Ectodermal cell (in vitro differentiated cells): ENCODE results near the gene SUCLG2.

Experiments used
- H3K27ac ChIP-seq: 2 replicates; pipeline ENCODE4 v1.7.0; 2013; ENCODE audit warnings: mild to moderate bottlenecking, low read depth, low read length; ENCODE audit not compliant: insufficient read depth, poor library complexity, severe bottlenecking
- H3K27me3 ChIP-seq: 2 replicates; pipeline ENCODE4 v1.7.0; 2013; ENCODE audit warnings: mild to moderate bottlenecking, low read length; ENCODE audit not compliant: insufficient read depth, control insufficient read depth, poor library complexity, severe bottlenecking
- H3K36me3 ChIP-seq: one replicate; pipeline ENCODE4 v1.7.0; 2013; ENCODE audit warnings: low read length; ENCODE audit not compliant: control insufficient read depth, insufficient read depth
- H3K4me1 ChIP-seq: one replicate; pipeline ENCODE4 v1.7.0; 2013; ENCODE audit warnings: low read length; ENCODE audit not compliant: control insufficient read depth, insufficient read depth
- H3K4me3 ChIP-seq: 2 replicates; pipeline ENCODE4 v1.7.0; 2013; ENCODE audit warnings: low read depth, low read length, control low read depth; ENCODE audit not compliant: insufficient read depth
- H3K9me3 ChIP-seq: 2 replicates; pipeline ENCODE4 v1.7.0; 2013; ENCODE audit warnings: mild to moderate bottlenecking, low read length, moderate library complexity; ENCODE audit not compliant: control insufficient read depth
- WGBS, 2 experiments: methylation state at CpG; one replicate each; pipeline ENCODE4 v1.1.7; 2013; ENCODE audit warnings: missing lambda C conversion rate in 2 of 2; 5-methylcytosine and 5-hydroxymethylcytosine counted together

Gene SUCLG2

DNA sequence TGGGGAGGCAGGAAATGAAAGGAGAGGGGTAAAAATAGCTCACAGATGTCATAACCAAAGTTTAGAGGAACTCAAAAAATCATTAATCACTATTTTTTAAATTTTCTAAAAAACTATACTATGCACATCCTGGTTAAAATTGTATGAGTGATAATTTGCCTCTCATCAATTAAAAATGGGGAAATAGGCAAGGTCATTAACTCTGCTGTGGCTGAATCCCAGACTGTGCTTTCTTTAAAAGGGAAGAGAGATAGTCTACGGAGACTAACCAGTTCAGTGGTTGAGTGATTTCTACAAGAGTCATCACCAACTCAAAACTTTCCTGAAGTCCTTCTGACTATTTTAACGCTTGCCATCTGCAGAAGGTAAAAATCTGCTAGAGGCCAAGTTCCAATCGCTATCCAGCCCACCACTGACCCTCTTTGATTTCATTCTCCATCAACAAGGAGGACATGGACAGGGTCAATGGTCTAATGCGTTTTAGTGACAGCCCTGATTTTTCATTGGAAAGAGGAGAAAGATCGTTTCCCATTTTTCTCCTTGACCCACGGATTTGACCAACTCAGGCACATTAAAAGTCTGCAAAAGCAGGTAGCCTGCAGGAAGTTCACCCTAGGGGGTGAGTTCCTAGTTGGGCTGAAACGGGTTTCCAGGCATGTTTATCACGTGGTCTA, 850 bp downstream of the SUCLG2 start:
- Histone ChIP-seq H3K27me3 (no peaks in the 10 kb centered on the region), H3K4me3 (peak overlapping the region; percentile 81), H3K36me3 (no peaks in the 10 kb centered on the region), H3K4me1 (no peaks in the 10 kb centered on the region), H3K9me3 (no peaks in the 10 kb centered on the region), H3K27ac (no peak overlapping the region)
- WGBS, 2 experiments, result 41 to 43% methylated on average over 8 of the region's 8 CpGs

DNA sequence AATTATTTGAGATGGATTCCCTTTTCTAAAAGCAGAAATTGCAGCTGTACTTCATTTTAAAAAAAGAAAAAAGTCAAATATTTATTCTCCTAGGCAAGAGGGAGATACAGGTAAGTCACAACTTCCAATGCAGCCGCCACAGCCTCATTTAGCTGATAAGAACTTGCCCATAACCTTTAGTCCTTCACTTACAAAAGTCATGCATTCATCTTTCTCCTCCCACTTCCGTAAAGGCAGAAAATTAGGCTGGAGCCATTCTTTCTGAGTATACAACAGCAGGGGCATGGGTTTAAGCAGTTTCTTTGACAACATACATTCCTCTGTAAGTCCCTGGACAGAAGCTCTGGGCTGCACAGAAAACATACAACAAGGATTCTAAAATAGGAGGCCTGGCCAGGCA, 4.3 kb downstream of the SUCLG2 start:
- no peaks in the 10 kb centered on the region for H3K27me3 ChIP-seq
- H3K36me3 ChIP-seq, result no peaks in the 10 kb centered on the region
- no peak overlapping the region for H3K4me3 ChIP-seq
- H3K27ac ChIP-seq, result no peak overlapping the region
- H3K4me1 ChIP-seq, result no peaks in the 10 kb centered on the region
- H3K9me3 ChIP-seq, result no peaks in the 10 kb centered on the region
- WGBS, 2 experiments, result 94 to 96% methylated on average over 2 of the region's 2 CpGs

DNA sequence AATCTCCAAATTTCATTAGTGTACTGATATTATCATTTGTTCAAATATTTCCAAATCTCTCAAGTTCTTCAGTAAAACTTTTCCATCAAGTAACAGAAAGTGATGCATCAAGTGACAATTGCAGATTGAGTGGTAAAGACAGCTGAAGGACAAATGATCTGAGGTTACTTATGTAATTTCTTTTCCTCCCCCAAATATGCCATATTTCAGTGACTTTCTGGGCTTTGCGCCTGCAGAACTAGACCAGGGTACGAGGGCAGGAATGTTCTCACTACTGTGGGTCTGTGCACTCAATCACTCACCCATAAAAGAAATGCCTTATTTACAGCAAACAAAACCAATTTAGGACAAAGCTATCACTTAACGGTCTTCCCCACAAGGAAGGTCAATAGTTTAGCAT, 4.7 kb downstream of the SUCLG2 start:
- no peaks in the 10 kb centered on the region for H3K36me3 ChIP-seq
- H3K4me3 ChIP-seq, result no peak overlapping the region
- no peaks in the 10 kb centered on the region for H3K9me3 ChIP-seq
- H3K27ac ChIP-seq, result no peak overlapping the region
- no peaks in the 10 kb centered on the region for H3K4me1 ChIP-seq
- WGBS, 2 experiments, result 94 to 95% methylated on average over 2 to 3 of the region's 3 CpGs
- H3K27me3 ChIP-seq, result no peaks in the 10 kb centered on the region

DNA sequence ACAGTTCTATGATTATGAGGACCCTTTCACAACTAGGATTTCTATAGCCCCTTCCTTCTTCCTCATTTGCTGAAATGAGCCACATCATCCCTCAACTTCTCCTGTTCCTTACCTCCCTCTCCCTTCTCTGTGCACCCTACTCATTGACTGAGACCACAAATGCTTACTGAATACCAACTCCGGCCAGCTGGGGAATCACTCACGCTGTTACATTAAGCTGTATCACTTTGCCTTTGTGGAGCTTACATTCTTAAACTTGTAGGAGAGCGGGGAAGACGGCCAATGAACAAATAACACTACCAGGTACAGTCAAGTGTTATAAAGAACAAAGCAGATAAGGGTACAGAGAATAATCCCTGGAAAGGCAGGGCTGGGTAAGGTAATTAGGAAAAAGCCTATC, 5.7 kb downstream of the SUCLG2 start:
- 93% methylated on average over 3 to 4 of the region's 4 CpGs for WGBS, 2 experiments
- H3K27me3 ChIP-seq, result no peaks in the 10 kb centered on the region
- H3K36me3 ChIP-seq, result no peaks in the 10 kb centered on the region
- no peak overlapping the region for H3K4me3 ChIP-seq
- no peaks in the 10 kb centered on the region for H3K9me3 ChIP-seq
- H3K4me1 ChIP-seq, result no peaks in the 10 kb centered on the region
- H3K27ac ChIP-seq, result no peak overlapping the region

DNA sequence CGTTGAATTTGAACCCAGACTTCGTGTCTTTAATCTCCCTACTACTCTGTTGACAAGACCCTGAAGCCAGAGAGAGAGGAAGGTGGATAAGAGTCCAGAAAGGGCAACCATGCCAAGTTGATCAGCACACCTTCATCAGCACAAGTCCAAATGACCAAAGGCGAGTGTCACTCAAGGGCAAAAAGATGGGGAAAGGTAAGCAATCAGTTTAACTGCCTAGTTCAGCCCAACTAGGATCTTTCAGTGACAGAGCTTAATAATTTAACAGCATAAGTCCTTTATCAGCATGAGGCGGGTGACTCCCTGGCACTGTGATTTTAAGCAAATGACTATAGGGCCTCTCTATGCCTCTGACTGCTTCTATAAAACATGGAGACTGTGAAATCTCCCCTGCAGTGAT, 6.2 kb downstream of the SUCLG2 start:
- H3K4me3 ChIP-seq, result no peak overlapping the region
- H3K27ac ChIP-seq, result no peak overlapping the region
- H3K9me3 ChIP-seq, result no peaks in the 10 kb centered on the region

DNA sequence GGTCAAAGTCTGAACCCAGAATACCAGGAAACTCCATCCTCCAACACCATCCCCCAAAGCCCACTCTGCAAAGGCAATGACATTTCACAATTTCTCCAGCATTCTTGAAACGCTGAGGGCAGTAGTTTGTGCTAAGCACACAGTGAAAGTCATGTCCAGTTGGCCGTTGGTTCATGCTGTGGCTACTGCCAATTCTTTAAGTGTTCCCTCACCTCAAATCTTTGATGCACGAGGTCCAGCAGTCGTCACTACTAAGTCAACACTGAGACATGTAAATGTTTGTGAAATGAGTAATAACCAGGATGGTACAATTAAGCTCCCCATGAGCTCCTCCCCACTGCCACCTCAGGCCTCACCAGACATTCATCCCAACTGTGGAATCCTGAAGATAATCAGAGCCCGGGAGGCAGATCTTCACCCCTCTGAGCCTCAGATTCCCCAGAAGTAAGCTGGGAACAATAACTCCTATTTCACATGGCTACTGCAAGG, 7.0 kb downstream of the SUCLG2 start:
- no peak overlapping the region for H3K27ac ChIP-seq
- H3K4me1 ChIP-seq, result no peaks in the 10 kb centered on the region
- H3K27me3 ChIP-seq, result no peaks in the 10 kb centered on the region
- H3K9me3 ChIP-seq, result no peaks in the 10 kb centered on the region
- WGBS, 2 experiments, result 89 to 93% methylated on average over 4 to 5 of the region's 5 CpGs
- no peaks in the 10 kb centered on the region for H3K36me3 ChIP-seq
- H3K4me3 ChIP-seq, result no peak overlapping the region

More for the DNA sequence above, 6.2 kb downstream of the SUCLG2 start:
- 72 to 75% methylated on average over 4 of the region's 4 CpGs for WGBS, 2 experiments
- Histone ChIP-seq H3K4me1 (no peaks in the 10 kb centered on the region), H3K36me3 (no peaks in the 10 kb centered on the region), H3K27me3 (no peaks in the 10 kb centered on the region)

DNA sequence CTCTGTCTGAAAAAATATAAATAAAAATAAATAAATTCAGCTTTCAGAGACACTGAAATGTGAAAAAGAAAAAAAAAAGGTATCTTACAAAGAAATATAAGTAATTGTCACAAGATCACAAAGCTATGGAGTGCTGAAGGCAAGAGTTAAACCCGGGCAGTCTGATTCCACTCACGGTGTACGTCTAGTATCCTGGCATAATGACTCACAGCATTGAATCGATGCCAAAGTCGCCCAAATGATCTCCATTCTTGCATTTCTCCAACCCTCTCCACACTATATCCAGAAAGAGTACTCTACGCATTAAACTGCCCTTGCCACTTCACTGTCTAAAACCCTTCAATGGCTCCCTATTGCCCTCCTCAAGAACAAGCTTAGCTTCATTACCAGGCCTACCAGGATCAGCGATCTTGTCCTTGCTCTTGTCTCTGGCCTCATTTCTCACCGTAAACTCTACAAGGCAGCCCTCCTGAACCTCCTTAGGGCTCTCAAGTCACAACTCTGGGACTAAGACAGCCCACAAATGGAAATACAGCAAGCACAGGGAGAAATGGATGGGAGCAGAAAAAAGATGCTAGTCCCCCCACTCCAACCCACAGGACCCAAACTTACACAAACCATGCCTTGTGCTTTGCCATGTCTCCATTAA, 7.7 kb downstream of the SUCLG2 start:
- H3K27me3 ChIP-seq, result no peaks in the 10 kb centered on the region
- no peaks in the 10 kb centered on the region for H3K4me1 ChIP-seq
- H3K27ac ChIP-seq, result no peak overlapping the region
- no peaks in the 10 kb centered on the region for H3K9me3 ChIP-seq
- no peaks in the 10 kb centered on the region for H3K36me3 ChIP-seq
- H3K4me3 ChIP-seq, result no peak overlapping the region
- 95 to 97% methylated on average over 8 of the region's 8 CpGs for WGBS, 2 experiments

DNA sequence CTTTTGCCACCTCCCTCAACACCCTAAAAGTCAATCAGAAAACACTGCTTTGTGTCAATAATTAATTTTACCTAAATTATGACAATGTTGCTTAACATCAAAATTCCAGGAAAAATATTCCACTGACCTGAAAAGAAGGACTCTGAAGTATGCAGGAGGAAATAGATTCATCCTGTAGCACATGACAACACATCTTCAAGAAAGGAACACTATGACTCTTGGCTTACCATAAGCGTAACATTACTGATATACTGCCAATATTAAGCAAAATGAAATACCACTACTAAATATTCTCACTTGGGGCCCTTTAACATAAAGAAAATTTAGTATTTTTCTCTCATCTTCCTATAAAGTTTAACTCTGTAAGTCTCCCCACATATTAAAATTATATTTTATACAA, 9.6 kb downstream of the SUCLG2 start:
- Histone ChIP-seq H3K4me3 (no peak overlapping the region), H3K4me1 (no peaks in the 10 kb centered on the region), H3K36me3 (no peaks in the 10 kb centered on the region), H3K27ac (no peak overlapping the region), H3K27me3 (no peaks in the 10 kb centered on the region), H3K9me3 (no peaks in the 10 kb centered on the region)
- 91 to 100% methylated on average over 1 of the region's 1 CpG for WGBS, 2 experiments

DNA sequence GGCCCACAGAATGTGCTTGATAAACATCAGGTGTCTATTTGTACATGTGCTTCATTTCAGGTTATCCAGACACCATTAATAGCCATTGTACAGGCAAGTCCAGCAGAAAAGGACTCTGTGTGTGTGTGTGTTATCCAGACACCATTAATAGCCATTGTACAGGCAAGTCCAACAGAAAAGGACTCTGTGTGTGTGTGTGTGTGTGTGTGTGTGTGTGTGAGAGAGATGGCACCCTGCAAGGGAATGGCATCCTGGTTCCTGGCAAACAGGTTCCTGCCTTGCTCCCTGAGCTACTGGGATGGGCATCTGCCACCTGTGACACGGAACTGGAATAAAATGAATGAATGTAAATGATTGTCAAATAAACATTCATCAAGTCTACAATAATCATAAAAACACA, 11.7 kb downstream of the SUCLG2 start:
- Histone ChIP-seq H3K9me3 (no peaks in the 10 kb centered on the region), H3K4me1 (no peaks in the 10 kb centered on the region), H3K4me3 (no peak overlapping the region), H3K36me3 (no peaks in the 10 kb centered on the region), H3K27me3 (no peaks in the 10 kb centered on the region), H3K27ac (no peak overlapping the region)
- no CpG with 5 or more reads among the region's 1 CpG for WGBS, 2 experiments

DNA sequence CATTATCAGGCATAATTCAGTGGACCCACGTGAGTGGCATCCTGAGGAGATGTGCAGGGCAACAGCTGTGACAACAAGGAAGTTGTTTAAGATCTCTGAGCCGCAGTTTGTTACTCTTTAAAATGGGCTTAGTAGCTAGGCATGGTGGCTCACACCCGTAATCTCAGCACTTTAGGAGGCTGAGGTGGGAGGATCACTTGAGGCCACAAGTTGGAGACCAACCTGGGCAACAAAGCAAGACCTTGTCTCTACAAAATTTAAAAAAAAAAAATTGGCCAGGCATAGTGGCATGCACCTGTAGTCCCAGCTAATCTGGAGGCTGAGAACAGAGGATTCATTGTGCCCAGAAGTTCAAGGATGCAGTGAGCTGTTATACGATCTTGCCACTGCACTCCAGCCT, 12.2 kb downstream of the SUCLG2 start:
- WGBS, 2 experiments, result 90 to 96% methylated on average over 4 of the region's 4 CpGs
- H3K36me3 ChIP-seq, result no peaks in the 10 kb centered on the region
- no peaks in the 10 kb centered on the region for H3K4me1 ChIP-seq
- H3K27me3 ChIP-seq, result no peaks in the 10 kb centered on the region
- no peak overlapping the region for H3K27ac ChIP-seq
- H3K9me3 ChIP-seq, result no peaks in the 10 kb centered on the region
- H3K4me3 ChIP-seq, result no peak overlapping the region
